IMR-90 (cell line): ENCODE results near the gene FA2H. TPM values are rescaled to one million over a fixed set of nuclear protein-coding genes. Genes with fewer than 3 reads are reported as not detected.

Source experiments
- ATAC-seq: fragments of 200-7000 bp; cut with Tn5 transposase; 2 replicates; pipeline ENCODE4 v1.9.1; 2020; ENCODE audit warnings: low read depth, mild to moderate bottlenecking, moderate library complexity
- BruUV-seq: library from RNA; stranded (reverse); fragments of 400-500 nt; replicated peaks from 2 replicates; lab custom pipeline; 2021; lab: Mats Ljungman, UMichigan
- CTCF ChIA-PET: fragments of 300-600 bp; formaldehyde crosslinking; extraction: SDS; loops from one replicate; lab custom pipeline; 2021; ENCODE audit warnings: antibody characterized with exemption; lab: Yijun Ruan, JAX
- POLR2A ChIA-PET: fragments of 300-600 bp; sonication (Branson Sonifier 250); formaldehyde crosslinking; loops from one replicate; lab custom pipeline; 2022; ENCODE audit warnings: antibody characterized with exemption; ENCODE audit not compliant: unreplicated experiment; lab: Charles Lee
- DNase-seq: peaks from one replicate; pipeline ENCODE4 v3.0.0; 2013
- H2AFZ ChIP-seq: replicated peaks from 2 replicates; pipeline ENCODE3; 2013; ENCODE audit warnings: low read length, mild to moderate bottlenecking; ENCODE audit not compliant: poor library complexity
- H2AK5ac ChIP-seq: 2 replicates; pipeline ENCODE4 v1.6.1; 2013; ENCODE audit warnings: low read depth, low read length, inconsistent platforms
- H2AK9ac ChIP-seq: replicated peaks from 2 replicates; pipeline ENCODE3; 2013; ENCODE audit warnings: mild to moderate bottlenecking, low read depth, low read length, moderate library complexity; ENCODE audit not compliant: poor library complexity
- H2BK120ac ChIP-seq: 2 replicates; pipeline ENCODE4 v1.6.1; 2013; ENCODE audit warnings: low read depth, low read length, inconsistent platforms
- H2BK15ac ChIP-seq: 3 replicates; pipeline ENCODE4 v1.6.1; 2013; ENCODE audit warnings: low read depth, low read length, inconsistent platforms
- H2BK20ac ChIP-seq: 2 replicates; pipeline ENCODE4 v1.6.1; 2013; ENCODE audit warnings: low read depth, mild to moderate bottlenecking, inconsistent platforms, low read length, moderate library complexity
- H2BK5ac ChIP-seq: 2 replicates; pipeline ENCODE4 v1.6.1; 2013; ENCODE audit warnings: mild to moderate bottlenecking, low read depth, low read length, inconsistent platforms; ENCODE audit not compliant: poor library complexity, severe bottlenecking
- H3K14ac ChIP-seq: replicated peaks from 2 replicates; pipeline ENCODE4 v1.6.1; 2013; ENCODE audit warnings: low read depth, low read length, inconsistent platforms
- H3K18ac ChIP-seq: 2 replicates; pipeline ENCODE4 v1.6.1; 2013; ENCODE audit warnings: low read depth, low read length, control low read depth
- H3K23ac ChIP-seq: 2 replicates; pipeline ENCODE4 v1.6.1; 2013; ENCODE audit warnings: low read depth, low read length, inconsistent platforms
- H3K27ac ChIP-seq: 2 replicates; pipeline ENCODE4 v1.5.1; 2013; ENCODE audit warnings: mild to moderate bottlenecking, control low read depth, low read length; ENCODE audit not compliant: insufficient read depth
- H3K27me3 ChIP-seq: 2 replicates; pipeline ENCODE4 v1.6.1; 2013; ENCODE audit warnings: low read length; ENCODE audit not compliant: control insufficient read depth, insufficient read depth
- H3K36me3 ChIP-seq: 2 replicates; pipeline ENCODE4 v1.6.1; 2013; ENCODE audit warnings: low read length, mixed read lengths; ENCODE audit not compliant: control insufficient read depth, insufficient read depth
- H3K4ac ChIP-seq: 2 replicates; pipeline ENCODE4 v1.6.1; 2013; ENCODE audit warnings: low read depth, low read length, inconsistent platforms
- H3K4me1 ChIP-seq: 2 replicates; pipeline ENCODE4 v1.6.1; 2013; ENCODE audit warnings: low read length, mixed read lengths; ENCODE audit not compliant: control insufficient read depth, insufficient read depth
- H3K4me2 ChIP-seq: 2 replicates; pipeline ENCODE4 v1.6.1; 2013; ENCODE audit warnings: low read depth, mild to moderate bottlenecking, control low read depth, low read length, moderate library complexity
- H3K4me3 ChIP-seq: 2 replicates; pipeline ENCODE4 v1.5.1; 2013; ENCODE audit warnings: low read depth, mild to moderate bottlenecking, control low read depth, low read length, moderate library complexity; ENCODE audit not compliant: insufficient read depth
- H3K56ac ChIP-seq: 2 replicates; pipeline ENCODE4 v1.6.1; 2013; ENCODE audit warnings: low read length, inconsistent platforms; ENCODE audit not compliant: insufficient read depth; ENCODE audit errors: extremely low read depth
- H3K79me1 ChIP-seq, 2 experiments: 2 replicates each; pipeline ENCODE4 v1.6.1; 2013; ENCODE audit warnings: low read length in 2 of 2, inconsistent platforms in 1 of 2, low read depth in 1 of 2
- H3K9ac ChIP-seq: 2 replicates; pipeline ENCODE4 v1.6.1; 2013; ENCODE audit warnings: low read depth, low read length, control low read depth
- H3K9me1 ChIP-seq: 2 replicates; pipeline ENCODE4 v1.6.1; 2013; ENCODE audit warnings: low read length, inconsistent platforms; ENCODE audit not compliant: insufficient read depth
- H3K9me3 ChIP-seq: 2 replicates; pipeline ENCODE4 v1.6.1; 2013; ENCODE audit warnings: low read length; ENCODE audit not compliant: control insufficient read depth, insufficient read depth
- H4K20me1 ChIP-seq: 2 replicates; pipeline ENCODE4 v1.6.1; 2013; ENCODE audit warnings: low read length, inconsistent platforms; ENCODE audit not compliant: insufficient read depth
- H4K5ac ChIP-seq: 2 replicates; pipeline ENCODE4 v1.6.1; 2013; ENCODE audit warnings: mild to moderate bottlenecking, low read depth, low read length, control low read depth
- H4K8ac ChIP-seq, 2 experiments: 2 replicates each; pipeline ENCODE4 v1.6.1; 2013; ENCODE audit warnings: low read depth in 2 of 2, low read length in 2 of 2, control low read depth in 1 of 2, inconsistent platforms in 1 of 2
- H4K91ac ChIP-seq: 2 replicates; pipeline ENCODE4 v1.6.1; 2013; ENCODE audit warnings: low read depth, low read length, inconsistent platforms; ENCODE audit not compliant: insufficient read depth
- NFE2L2 ChIP-seq: fragments of 150-350 bp; IDR thresholded peaks from 2 replicates; pipeline ENCODE4 v1.6.1; 2016; ENCODE audit warnings: low read depth, mild to moderate bottlenecking, low read length
- RFX5 ChIP-seq: IDR thresholded peaks from 2 replicates; pipeline ENCODE4 v1.8.0; 2012; ENCODE audit warnings: low read depth, mild to moderate bottlenecking, low read length, moderate library complexity
- WGBS, 2 experiments: methylation state at CpG; one replicate each; pipeline versions ENCODE4 v1.1.5 to v1.1.7; 2013; ENCODE audit warnings: missing lambda C conversion rate in 2 of 2; ENCODE audit not compliant: insufficient read length in 1 of 2; ENCODE audit errors: extremely low coverage in 2 of 2; 5-methylcytosine and 5-hydroxymethylcytosine counted together
- dilution Hi-C: fragments of 300-500 bp; cut with HindIII; formaldehyde crosslinking; loops from one replicate; pipeline ENCODE4 v1.14.3; 2018; ENCODE audit warnings: low sequenced_read_pairs; ENCODE audit not compliant: unreplicated experiment
- in situ Hi-C: fragments of 300-500 bp; cut with MboI; formaldehyde crosslinking; loops from 3 replicates; pipeline ENCODE4 v1.14.3; 2019; ENCODE audit warnings: low sequenced_read_pairs, inconsistent platforms, mixed read lengths
- intact Hi-C: fragments of 100-400 bp; cut with micrococcal nuclease; formaldehyde crosslinking; loops from 2 replicates; pipeline ENCODE4 v1.10.0; 2022
- polyA plus RNA-seq, 3 experiments: library from polyadenylated mRNA; depleted of rRNA; stranded (reverse); fragments of >200 nt; gene quantifications; 2 replicates each; pipeline ENCODE4 v1.2.3, GENCODE V29; 2012; ENCODE audit warnings: low replicate concordance in 1 of 3
- total RNA-seq: library from RNA; depleted of rRNA; stranded (reverse); fragments of >200 nt; gene quantifications from 2 replicates; pipeline ENCODE4 v1.2.3, GENCODE V29; 2012

FA2H gene
- total and polyA plus RNA-seq, 2 of the 4 experiments (the other 2 are of a cell fraction): not detected

DNA sequence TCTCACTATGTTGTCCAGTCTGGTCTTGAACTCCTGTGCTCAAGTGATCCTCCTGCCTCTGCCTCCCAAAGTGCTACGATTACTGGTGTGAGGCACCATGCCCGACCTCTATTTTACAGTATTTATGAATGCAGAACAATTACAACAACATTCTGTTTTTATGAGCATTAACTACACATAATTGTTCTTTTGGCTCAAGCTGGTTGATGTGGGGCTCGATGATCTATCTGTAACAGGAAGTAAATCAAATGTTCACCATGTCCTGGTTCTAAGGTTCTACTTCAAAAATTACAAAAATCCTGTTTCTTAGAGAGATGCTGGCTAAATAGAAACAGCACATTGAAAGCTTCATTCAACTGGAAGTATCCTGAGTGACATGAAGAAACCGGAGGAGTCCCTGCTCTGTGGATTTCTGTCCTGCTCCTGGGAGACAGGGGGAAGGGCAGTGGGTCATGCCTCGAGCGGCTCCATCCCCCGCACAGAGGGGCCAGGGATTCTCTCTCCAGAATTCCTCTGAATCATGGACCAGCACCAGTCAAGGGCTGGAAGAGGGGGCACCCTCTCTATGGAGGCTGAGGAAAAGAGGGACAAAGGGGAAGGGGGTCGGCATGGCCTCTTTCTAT, 31.5 kb downstream of the FA2H start (continued):
- TF ChIP-seq RFX5: no peak

DNA sequence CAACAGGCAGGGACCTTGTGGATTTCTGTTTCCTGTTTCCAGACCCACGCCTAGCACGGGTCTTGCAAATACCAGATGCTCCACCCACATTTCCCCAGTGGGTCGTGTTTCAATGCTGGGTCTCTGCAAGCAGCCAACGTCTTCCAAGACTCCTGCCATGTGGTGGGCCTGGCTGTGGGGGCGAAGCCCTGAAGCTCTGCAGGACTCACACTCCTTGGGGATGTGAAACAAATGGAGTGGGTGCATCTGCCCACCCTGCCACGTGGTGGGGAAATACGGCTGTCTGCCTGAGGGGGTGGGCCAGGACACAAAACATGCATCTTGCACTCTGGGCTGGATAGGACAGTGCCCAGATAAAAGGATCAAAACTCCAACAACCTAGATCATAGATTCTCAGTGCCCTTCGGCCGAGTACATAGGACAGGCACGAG, 32.6 kb downstream of the FA2H start:
- Histone ChIP-seq H3K4me1 (peaks cover 16% of the 10 kb centered on the region), H3K9me3 (no peaks in the 10 kb centered on the region), H4K91ac (no peak overlapping the region), H3K27me3 (no peaks in the 10 kb centered on the region; the same call in 1 of the 2 replicates), H4K8ac (peak overlapping the region in 1 of 2 experiments; percentile 5; a peak in 1 of 4 replicates), H3K9me1 (peaks cover 4% of the 10 kb centered on the region; the same call in 1 of the 2 replicates), H4K5ac (no peak overlapping the region), H3K4ac (no peak overlapping the region), H2BK5ac (no peak overlapping the region), H3K56ac (no peak overlapping the region), H3K4me2 (no peak overlapping the region), H4K20me1 (no peaks in the 10 kb centered on the region), H2AK9ac (peak overlapping the region; percentile 22), H3K27ac (no peak overlapping the region), H2BK120ac (no peak overlapping the region), H3K9ac (no peak overlapping the region), H3K23ac (no peak overlapping the region), H3K36me3 (no peaks in the 10 kb centered on the region), H2AFZ (peak overlapping the region; percentile 64), H3K18ac (no peak overlapping the region), H3K4me3 (no peak overlapping the region), H3K14ac (no peak overlapping the region), H2BK20ac (no peak overlapping the region), H2AK5ac (no peak overlapping the region), H2BK15ac (no peak overlapping the region), H3K79me1 (no peaks in the 10 kb centered on the region)
- DNase-seq: peak; percentile 43
- intact Hi-C loops (no loop called here), in situ Hi-C loops (no loop called here), dilution Hi-C loops (no loop called here)
- WGBS, 2 experiments: no CpG with 5 or more reads among the region's 10 CpGs
- no peak for ATAC-seq
- CTCF ChIA-PET: no interaction called here
- TF ChIP-seq NFE2L2 (no peak), RFX5 (no peak)
- POLR2A ChIA-PET: no interaction called here
- BruUV-seq: no TSS peak
